Endothelial cell of umbilical vein (primary cell): ENCODE results near the gene NFX1. TPM values are rescaled to one million over a fixed set of nuclear protein-coding genes. Genes with fewer than 3 reads are reported as not detected.
A peak's percentile ranks its signal among the peaks of the same experiment; 100 is the strongest.

Experiments
- BruUV-seq: library from RNA; stranded (reverse); fragments of 400-500 nt; replicated peaks from 2 replicates; lab custom pipeline; 2021; lab: Mats Ljungman, UMichigan
- CTCF ChIA-PET: fragments of 300-600, 350-600 bp; sonication (Branson Sonifier 250); formaldehyde crosslinking; loops from one replicate; lab custom pipeline; 2021; ENCODE audit warnings: antibody characterized with exemption, inconsistent platforms; lab: Charles Lee
- POLR2A ChIA-PET: fragments of 300-600, 350-600 bp; sonication (Branson Sonifier 250); formaldehyde crosslinking; loops from one replicate; lab custom pipeline; 2021; ENCODE audit warnings: antibody characterized with exemption, inconsistent platforms; lab: Charles Lee
- DNase-seq: peaks from one replicate; pipeline ENCODE4 v3.0.0-alpha.2; 2011; ENCODE audit warnings: low read depth, low spot score
- FAIRE-seq: peaks from 2 replicates; lab custom pipeline; 2011; peaks lifted over from hg19 to GRCh38; lab: Jason Lieb, UNC
- H2AFZ ChIP-seq: 2 replicates; pipeline ENCODE4 v1.6.0; 2012; ENCODE audit warnings: low read depth, low read length, control low read depth, inconsistent platforms
- H3K27ac ChIP-seq: 2 replicates; pipeline ENCODE4 v1.5.1; 2011; ENCODE audit warnings: low read depth, mild to moderate bottlenecking, control low read depth, low read length, moderate library complexity; ENCODE audit not compliant: insufficient read depth
- H3K27me3 ChIP-seq, 2 experiments: 2 replicates each; pipeline versions ENCODE4 v1.6.0 to v1.6.1; 2011; ENCODE audit warnings: low read length in 2 of 2, mixed read lengths in 1 of 2; ENCODE audit not compliant: control insufficient read depth in 2 of 2, insufficient read depth in 2 of 2
- H3K36me3 ChIP-seq, 2 experiments: 2 replicates in 1 of 2; 3 replicates in 1 of 2; pipeline ENCODE4 v1.5.1; 2011; ENCODE audit warnings: low read length in 2 of 2, mild to moderate bottlenecking in 1 of 2, moderate library complexity in 1 of 2; ENCODE audit not compliant: control insufficient read depth in 2 of 2, insufficient read depth in 2 of 2; ENCODE audit errors: extremely low read depth in 1 of 2
- H3K4me1 ChIP-seq: 3 replicates; pipeline ENCODE4 v1.5.1; 2011; ENCODE audit warnings: mild to moderate bottlenecking, low read length; ENCODE audit not compliant: control insufficient read depth, insufficient read depth; ENCODE audit errors: extremely low read depth
- H3K4me2 ChIP-seq: 2 replicates; pipeline ENCODE4 v1.6.1; 2011; ENCODE audit warnings: low read length, control low read depth, mixed read lengths; ENCODE audit not compliant: insufficient read depth
- H3K4me3 ChIP-seq, 3 experiments: fragments of 200-600 bp in 1 of 3; sonication (generic), shearing (Covaris generic) in 1 of 3; replicated peaks in 1 of 3; 2 replicates each; pipeline ENCODE4 v1.5.1; 2011 to 2016; ENCODE audit warnings: control low read depth in 3 of 3, low read length in 3 of 3, mild to moderate bottlenecking in 2 of 3, inconsistent platforms in 1 of 3, low read depth in 1 of 3, moderate library complexity in 1 of 3; ENCODE audit not compliant: insufficient read depth in 1 of 3
- H3K79me2 ChIP-seq: 2 replicates; pipeline ENCODE4 v1.6.0; 2012; ENCODE audit warnings: low read length, inconsistent platforms; ENCODE audit not compliant: control insufficient read depth, insufficient read depth
- H3K9ac ChIP-seq: replicated peaks from 2 replicates; pipeline ENCODE3; 2011; ENCODE audit warnings: low read length, control low read depth; ENCODE audit not compliant: insufficient read depth; ENCODE audit errors: extremely low read depth
- H3K9me1 ChIP-seq: replicated peaks from 3 replicates; pipeline ENCODE4 v1.6.0; 2011; ENCODE audit warnings: mild to moderate bottlenecking, low read length; ENCODE audit not compliant: control insufficient read depth, insufficient read depth; ENCODE audit errors: extremely low read depth
- H3K9me3 ChIP-seq: replicated peaks from 2 replicates; pipeline ENCODE4 v1.5.1; 2012; ENCODE audit warnings: low read length, inconsistent platforms; ENCODE audit not compliant: control insufficient read depth, insufficient read depth
- H4K20me1 ChIP-seq: replicated peaks from 2 replicates; pipeline ENCODE3; 2011; ENCODE audit warnings: mild to moderate bottlenecking, low read length; ENCODE audit not compliant: control insufficient read depth, insufficient read depth; ENCODE audit errors: extremely low read depth
- EZH2 ChIP-seq: IDR thresholded peaks from 2 replicates; pipeline ENCODE4 v1.6.1; 2012; ENCODE audit warnings: borderline replicate concordance, low read depth, mild to moderate bottlenecking, moderate library complexity, low read length, inconsistent platforms; ENCODE audit not compliant: severe bottlenecking
- FOS ChIP-seq: IDR thresholded peaks from 2 replicates; pipeline ENCODE4 v1.6.1; 2011; ENCODE audit warnings: mild to moderate bottlenecking, low read length, moderate library complexity, borderline replicate concordance; ENCODE audit not compliant: insufficient read depth
- JUN ChIP-seq: IDR thresholded peaks from 2 replicates; pipeline ENCODE4 v1.6.1; 2011; ENCODE audit warnings: borderline replicate concordance, low read depth; ENCODE audit not compliant: insufficient read length, insufficient read depth
- dilution Hi-C: fragments of 300-500 bp; cut with MboI; formaldehyde crosslinking; loops from one replicate; pipeline ENCODE4 v1.15.0; 2019; ENCODE audit warnings: low sequenced_read_pairs; ENCODE audit not compliant: extremely low pct_ligation_motif_present
- intact Hi-C: fragments of 100-400 bp; cut with micrococcal nuclease; formaldehyde crosslinking; loops from one replicate; pipeline ENCODE4 v1.10.0; 2022
- polyA plus RNA-seq, 4 experiments: library from polyadenylated mRNA; depleted of rRNA in 3 of 4; stranded (reverse) in 3 of 4; unstranded in 1 of 4; fragments of >200 nt; gene quantifications; 2 replicates each; pipeline versions ENCODE4 v1.2.1 to v1.2.3, GENCODE V29; 2011 to 2012; ENCODE audit warnings: missing spikeins in 1 of 4
- total RNA-seq: library from RNA; stranded (reverse); gene quantifications from 2 replicates; pipeline ENCODE4 v1.2.3, GENCODE V29; 2021

Gene NFX1
- total and polyA plus RNA-seq, 2 donors (not counting 3 experiments of a cell fraction or from before 2014, with no cell fraction given), result 19.3 to 21.7 TPM

DNA sequence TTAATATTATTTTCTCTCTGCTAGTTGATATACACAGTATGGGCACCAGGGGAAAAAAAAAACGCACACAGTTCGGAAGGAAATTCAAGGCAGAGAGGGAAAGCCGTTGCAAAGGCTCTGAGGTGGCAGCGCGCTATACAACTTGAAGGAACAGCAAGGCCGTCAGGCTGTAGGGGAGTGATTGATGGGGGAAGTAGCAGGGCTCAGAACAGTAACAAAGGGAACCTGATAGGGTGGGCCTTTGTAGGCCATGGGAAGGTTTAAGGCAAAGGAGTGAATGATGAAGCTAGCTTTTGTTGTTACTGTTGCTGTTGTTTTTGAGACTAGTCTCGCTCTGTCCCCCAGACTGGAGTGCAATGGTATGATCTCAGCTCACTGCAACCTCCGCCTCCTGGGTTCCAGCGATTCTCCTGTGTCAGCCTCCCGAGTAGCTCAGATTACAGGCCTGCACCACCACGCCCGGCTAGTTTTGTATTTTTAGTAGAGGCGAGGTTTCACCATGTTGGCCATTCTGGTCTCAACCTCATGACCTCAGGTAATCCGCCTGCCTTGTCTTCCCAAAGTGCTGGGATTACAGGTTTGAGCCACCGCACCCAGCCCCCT is 85.0 kb downstream of the NFX1 start:
- TF ChIP-seq EZH2 (no peak), FOS (no peak), JUN (no peak)
- DNase-seq (no peak), FAIRE-seq (no peak)
- Histone ChIP-seq H3K9me3 (no peaks in the 10 kb centered on the region), H3K27me3 (no peaks in the 10 kb centered on the region), H3K9ac (peak overlapping the region; percentile 28), H3K36me3 (peaks cover 0 to 2% of the 10 kb centered on the region in 2 experiments), H3K9me1 (no peaks in the 10 kb centered on the region), H3K4me2 (peak overlapping the region; percentile 46), H3K79me2 (no peaks in the 10 kb centered on the region), H2AFZ (peak overlapping the region; percentile 98), H3K27ac (peak overlapping the region; percentile 33), H4K20me1 (no peaks in the 10 kb centered on the region), H3K4me3 (peak overlapping the region in 1 of 3 experiments; percentile 16), H3K4me1 (peaks cover 6% of the 10 kb centered on the region)
- ChIA-PET POLR2A (interaction anchor here (0.7 to 1.0 kb wide), 2 partner anchors 91 to 149 kb away, joined by 3 read pairs; partner anchors contain the start of gene ANKRD18B), CTCF (interaction anchor here (0.6 to 7.2 kb wide), 42 partner anchors 10 to 248 kb away, joined by 3 to 164 read pairs (median 6); partner anchors contain the start of genes AQP3, NFX1 and NOL6)
- intact Hi-C loops, result loop anchor here (1.0 kb wide), 6 partner anchors 16 to 91 kb away; partner anchors contain the start of gene NFX1
- no TSS peak for BruUV-seq
- dilution Hi-C loops, result no loop called here

GRCh38 chr9:33375841-33376321 is 85.6 kb downstream of the NFX1 start:
- no peaks in the 10 kb centered on the region for H3K9me3 ChIP-seq
- no peak overlapping the region for H3K4me2 ChIP-seq
- peaks cover 6% of the 10 kb centered on the region for H3K4me1 ChIP-seq
- ChIA-PET POLR2A (interaction anchor here (1.0 kb wide), 1 partner anchor 91 kb away, joined by 3 read pairs; no protein-coding TSS in a partner anchor), CTCF (interaction anchor here (1.0 to 7.2 kb wide), 24 partner anchors 10 to 244 kb away, joined by 3 to 164 read pairs (median 12); partner anchors contain the start of genes AQP3 and NOL6)
- dilution Hi-C loops (no loop called here), intact Hi-C loops (loop anchor here (1.0 kb wide), 6 partner anchors 15 to 90 kb away; partner anchors contain the start of gene NFX1)
- no peaks in the 10 kb centered on the region for H3K36me3 ChIP-seq
- FAIRE-seq (no peak), DNase-seq (no peak)
- H2AFZ ChIP-seq, result no peak overlapping the region
- BruUV-seq, result no TSS peak
- no peak overlapping the region for H3K9ac ChIP-seq
- H3K79me2 ChIP-seq, result no peaks in the 10 kb centered on the region
- no peaks in the 10 kb centered on the region for H3K27me3 ChIP-seq
- H3K27ac ChIP-seq, result no peak overlapping the region
- no peaks in the 10 kb centered on the region for H3K9me1 ChIP-seq
- no peak overlapping the region for H3K4me3 ChIP-seq
- no peak for TF ChIP-seq JUN
- H4K20me1 ChIP-seq, result no peaks in the 10 kb centered on the region
